CD4-positive, alpha-beta T cell treated with Interleukin-17A for 4 hours (primary cell): ENCODE results near the gene AIFM2.
"Not testable (repeated sequence)": the region's sequence is repeated elsewhere in the genome, so short reads cannot be mapped to it uniquely, and the experiment has no call there.

Source experiments
- DNase-seq: peaks from one replicate; pipeline ENCODE4 v3.0.0-alpha.2; 2020; ENCODE audit warnings: mixed read lengths

AIFM2 gene

DNA sequence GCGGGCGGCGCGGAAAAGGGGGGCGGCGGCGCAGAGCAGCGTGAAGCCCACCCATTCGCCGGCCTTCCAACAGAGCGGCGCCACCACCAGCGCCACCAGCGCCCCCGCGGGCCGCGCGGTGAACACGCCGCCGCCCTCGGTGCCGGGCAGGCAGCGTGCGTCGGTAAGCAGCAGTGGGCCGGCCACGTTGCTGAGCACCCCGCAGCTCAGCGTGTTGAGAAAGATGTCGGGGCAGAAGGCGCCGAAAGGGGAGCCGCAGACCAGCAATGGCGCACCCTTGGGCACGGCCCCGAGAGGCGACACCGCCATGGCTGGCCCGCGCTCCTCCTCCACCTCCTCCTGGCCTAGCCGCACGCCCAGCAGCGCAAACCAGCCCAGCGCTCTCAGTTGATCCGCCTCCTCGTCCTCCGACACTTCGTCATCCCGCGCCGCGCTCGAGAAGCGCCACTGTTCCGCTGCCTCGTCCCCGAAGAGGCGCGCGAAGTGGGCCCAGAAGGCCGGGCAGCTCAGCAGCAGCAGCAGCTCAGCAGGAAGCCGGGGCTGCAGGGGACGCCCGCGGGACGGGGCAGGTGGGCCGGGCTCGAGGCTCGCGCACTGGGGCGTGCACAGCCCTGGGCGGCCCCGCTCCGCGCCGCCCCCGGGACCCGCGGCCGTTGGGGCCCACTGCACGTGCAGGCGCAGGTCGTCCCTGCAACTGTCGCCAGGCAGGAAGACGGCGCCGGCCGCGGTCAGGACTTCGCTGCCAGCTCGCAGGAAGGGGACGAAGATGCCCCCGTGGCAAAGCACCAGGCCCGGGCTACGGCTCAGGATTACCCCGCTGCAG lies 13.3 kb upstream of the AIFM2 start:
- DNase-seq, result peak; percentile 71

GRCh38 chr10:70145166-70145665 lies 12.6 kb upstream of the AIFM2 start:
- DNase-seq, result no peak

DNA sequence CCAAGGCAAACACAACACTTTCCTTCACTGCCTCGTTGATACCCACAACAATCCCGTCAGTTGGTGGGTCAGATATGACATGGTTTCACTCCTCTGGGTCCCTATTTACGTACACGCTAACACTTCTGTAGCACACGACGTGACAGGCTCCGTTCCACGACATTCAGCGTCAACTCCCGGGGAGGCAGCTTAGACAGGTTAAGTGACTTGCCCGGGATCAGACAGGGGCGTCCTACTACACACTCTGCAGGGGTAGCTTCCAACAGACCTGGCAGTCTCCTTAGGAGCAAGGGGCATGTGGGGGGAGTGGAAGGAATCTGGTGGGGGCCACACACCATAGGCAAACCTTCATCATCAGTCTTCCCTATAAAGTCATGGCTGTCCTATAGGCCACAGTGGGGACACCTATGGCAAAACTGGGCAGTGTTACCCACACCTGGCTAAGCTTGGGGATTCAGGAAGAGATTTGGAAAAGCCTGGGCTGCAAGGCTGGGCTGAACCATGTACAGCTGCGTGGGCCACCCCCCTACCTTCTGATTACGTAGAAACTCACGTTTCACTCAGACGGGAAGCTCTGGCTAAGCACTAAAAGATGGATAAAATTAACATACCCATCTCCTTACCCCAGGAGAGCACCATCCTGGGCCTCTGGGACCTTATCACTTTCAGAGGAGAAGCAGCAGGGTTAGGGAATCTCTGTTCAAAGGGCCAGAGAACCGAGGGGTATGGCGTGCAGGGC lies 11.9 kb upstream of the AIFM2 start:
- no peak for DNase-seq

DNA sequence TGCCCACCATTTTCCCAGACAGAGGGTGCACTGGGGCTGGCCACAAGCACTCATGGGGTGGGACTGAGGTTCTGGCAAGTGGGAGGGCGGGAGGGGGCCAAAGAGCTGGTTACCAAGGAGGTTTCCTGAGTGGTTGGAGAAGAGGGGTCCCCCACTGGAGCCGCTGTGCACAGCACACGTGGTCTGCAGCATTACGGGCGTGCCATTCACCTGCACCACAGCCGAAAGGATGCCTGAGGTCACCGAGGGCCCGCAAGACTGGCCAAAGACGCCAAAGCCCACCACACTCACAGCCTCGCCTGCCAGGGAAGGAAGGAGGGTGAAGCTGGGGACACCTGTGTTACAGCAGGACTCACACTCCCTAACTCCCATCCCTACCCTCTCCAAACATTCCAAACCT lies 9.9 kb upstream of the AIFM2 start:
- DNase-seq, result no peak

- DNase-seq, result no peak
Measured at GRCh38 chr10:70140297-70140696, 7.7 kb upstream of the AIFM2 start.

- no peak for DNase-seq
Measured at GRCh38 chr10:70139997-70140250, 7.3 kb upstream of the AIFM2 start.

DNA sequence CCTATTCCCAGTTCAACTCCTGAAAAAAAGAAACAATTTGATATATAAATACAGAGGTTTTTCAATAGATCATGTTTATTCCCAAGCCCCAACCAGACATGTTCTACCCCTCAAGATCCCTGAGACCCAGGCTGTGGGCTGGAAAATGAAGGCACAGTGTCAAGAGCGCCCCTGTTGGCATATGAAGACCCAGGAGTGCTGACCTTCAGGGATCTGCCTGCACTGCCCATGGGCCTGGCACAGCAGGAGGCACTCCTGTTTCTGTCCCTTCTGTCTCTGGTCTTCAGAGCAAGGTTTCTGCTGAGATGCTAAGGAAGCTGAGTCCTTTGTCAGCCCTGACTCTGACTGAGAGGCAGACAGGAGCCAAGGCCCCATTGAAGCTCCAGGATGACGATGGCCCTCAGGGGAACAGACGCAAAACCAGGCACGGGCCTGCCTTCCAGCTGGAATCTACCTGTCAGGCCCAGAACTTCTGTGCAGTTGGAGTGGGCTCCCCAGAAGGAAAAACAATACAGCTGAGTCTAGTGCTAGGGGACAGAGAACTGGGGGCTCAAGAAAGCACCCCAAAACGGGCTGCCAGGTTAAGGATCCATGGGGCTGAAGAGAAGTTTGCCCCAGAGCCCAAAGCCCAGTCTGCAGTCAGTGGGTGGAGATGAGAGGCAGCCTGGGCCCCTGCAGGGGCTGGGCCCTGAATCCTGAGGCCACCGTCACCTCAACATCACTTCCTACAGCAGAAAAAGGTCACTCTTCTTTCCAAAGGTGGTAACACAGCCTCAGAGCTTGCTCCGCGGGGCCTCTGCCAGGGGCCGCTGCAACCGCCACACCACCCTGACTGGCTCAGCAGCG lies 6.7 kb upstream of the AIFM2 start:
- DNase-seq, result no peak

GRCh38 chr10:70137927-70138883 lies 5.6 kb upstream of the AIFM2 start:
- no peak for DNase-seq

DNA sequence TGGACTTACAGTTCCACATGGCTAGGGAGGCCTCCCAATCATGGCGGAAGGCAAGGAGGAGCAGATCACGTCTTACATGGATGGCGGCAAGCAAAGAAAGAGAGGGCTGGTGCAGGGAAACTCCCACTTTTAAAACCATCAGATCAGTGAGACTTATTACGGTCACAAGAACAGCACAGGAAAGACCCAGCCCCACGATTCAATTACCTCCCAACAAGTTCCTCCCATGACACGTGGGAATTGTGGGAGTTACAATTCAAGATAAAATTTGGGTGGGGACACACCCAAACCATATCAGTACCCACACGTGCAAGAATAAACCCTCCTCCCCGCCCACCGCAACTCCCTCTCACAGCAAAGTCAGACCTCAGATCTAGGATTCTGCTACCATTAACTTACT lies 4.5 kb upstream of the AIFM2 start:
- no peak for DNase-seq

GRCh38 chr10:70135684-70136083 lies 3.1 kb upstream of the AIFM2 start:
- no peak for DNase-seq

DNA sequence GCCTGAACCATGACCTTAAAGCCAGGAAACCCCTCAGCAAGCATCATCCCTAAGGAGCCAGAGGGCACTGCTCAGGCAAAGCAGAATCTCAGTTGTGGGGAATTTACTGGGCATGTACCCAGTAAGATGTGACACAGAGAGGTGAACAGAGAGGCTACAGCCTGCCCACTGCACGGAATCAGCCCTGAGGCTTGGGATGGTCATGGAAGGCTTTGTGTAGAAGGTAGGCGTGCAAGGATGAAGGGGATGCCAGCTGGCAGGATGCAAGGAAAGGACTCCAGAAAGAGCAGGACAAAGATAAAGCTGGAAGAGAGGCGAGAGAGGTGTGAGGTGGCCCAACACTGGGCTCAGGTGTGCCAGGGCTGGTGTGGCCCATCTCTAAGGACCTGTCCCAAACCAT lies 2.4 kb upstream of the AIFM2 start:
- DNase-seq, result no peak

- DNase-seq, result no peak
Measured at GRCh38 chr10:70131560-70131937, 1.1 kb downstream of the AIFM2 start.

GRCh38 chr10:70130878-70131559 lies 1.6 kb downstream of the AIFM2 start:
- no peak for DNase-seq

- DNase-seq, result no peak
Measured at GRCh38 chr10:70126700-70127395, 5.8 kb downstream of the AIFM2 start.

- DNase-seq, result no peak
Measured at GRCh38 chr10:70125918-70126552, 6.6 kb downstream of the AIFM2 start.

GRCh38 chr10:70124918-70125317 lies 7.7 kb downstream of the AIFM2 start:
- no peak for DNase-seq

GRCh38 chr10:70124415-70124814 lies 8.2 kb downstream of the AIFM2 start:
- DNase-seq, result no peak

- no peak for DNase-seq
Measured at GRCh38 chr10:70123817-70124216, 8.8 kb downstream of the AIFM2 start.

DNA sequence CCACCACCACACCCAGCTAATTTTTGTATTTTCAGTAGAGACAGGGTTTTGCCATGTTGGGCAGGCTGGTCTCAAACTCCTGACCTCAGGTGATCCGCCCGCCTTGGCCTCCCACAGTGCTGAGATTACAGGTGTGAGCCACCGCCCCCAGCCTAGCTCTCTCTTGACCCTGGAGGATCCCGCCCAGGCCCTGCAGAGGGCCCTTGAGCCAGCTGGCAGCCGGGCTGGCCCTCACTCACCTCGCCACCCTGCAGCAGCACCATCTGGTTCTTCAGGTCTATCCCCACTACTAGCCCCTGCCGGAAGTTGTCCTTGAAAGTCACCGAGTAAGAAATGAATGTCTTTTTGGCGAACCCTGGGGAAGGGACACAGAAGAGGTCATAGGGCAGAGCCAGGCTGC lies 9.5 kb downstream of the AIFM2 start:
- DNase-seq, result not testable (repeated sequence)

GRCh38 chr10:70122742-70123141 lies 9.9 kb downstream of the AIFM2 start:
- no peak for DNase-seq
